Lower lobe of right lung (tissue), 2 donors: ENCODE results near the gene ANAPC1. TPM values are rescaled to one million over a fixed set of nuclear protein-coding genes. Genes with fewer than 3 reads are reported as not detected.
A peak's percentile ranks its signal among the peaks of the same experiment; 100 is the strongest.
"Not testable (repeated sequence)": the region's sequence is repeated elsewhere in the genome, so short reads cannot be mapped to it uniquely, and the experiment has no call there.

Experiments used
- ATAC-seq, 2 donors: fragments of 200-7000 bp; cut with Tn5 transposase; one replicate each; pipeline ENCODE4 v1.9.1; 2020 to 2022; ENCODE audit warnings: mild to moderate bottlenecking in 2 of 2, moderate library complexity in 2 of 2
- DNase-seq: peaks from one replicate; pipeline ENCODE4 v3.0.0-alpha.2; 2020
- H3K27ac ChIP-seq: fragments of 200-600 bp; one replicate; pipeline ENCODE4 v1.8.0; 2022
- H3K27me3 ChIP-seq: fragments of 200-600 bp; one replicate; pipeline ENCODE4 v1.8.0; 2022; ENCODE audit warnings: low read depth
- H3K36me3 ChIP-seq: fragments of 200-600 bp; one replicate; pipeline ENCODE4 v1.8.0; 2022; ENCODE audit warnings: mild to moderate bottlenecking
- H3K4me1 ChIP-seq: fragments of 200-600 bp; one replicate; pipeline ENCODE4 v1.8.0; 2022
- H3K4me3 ChIP-seq: fragments of 200-600 bp; one replicate; pipeline ENCODE4 v1.8.0; 2022; ENCODE audit warnings: mild to moderate bottlenecking
- H3K9me3 ChIP-seq: fragments of 200-600 bp; one replicate; pipeline ENCODE4 v1.8.0; 2022
- CTCF ChIP-seq: fragments of 200-600 bp; IDR thresholded peaks from one replicate; pipeline ENCODE4 v1.8.0; 2022; ENCODE audit warnings: antibody characterized with exemption, mild to moderate bottlenecking
- intact Hi-C: fragments of 100-400 bp; cut with DNase I; formaldehyde crosslinking; loops from one replicate; pipeline ENCODE4 v1.11.0; 2022
- total RNA-seq: library from RNA; stranded (reverse); fragmentation: NEBNext Ultra II Directional; extraction: Animal tissue kit (Norgen Biotek cat#: 25700); gene quantifications from one replicate; pipeline ENCODE4 v1.2.1, GENCODE V29; 2021
- donor health status: DM: no; HTN: yes; CAD: no; lungs with severe emphysema.

The ANAPC1 gene
- total RNA-seq, 1 donor from 2014 or later, result 32.2 TPM

DNA sequence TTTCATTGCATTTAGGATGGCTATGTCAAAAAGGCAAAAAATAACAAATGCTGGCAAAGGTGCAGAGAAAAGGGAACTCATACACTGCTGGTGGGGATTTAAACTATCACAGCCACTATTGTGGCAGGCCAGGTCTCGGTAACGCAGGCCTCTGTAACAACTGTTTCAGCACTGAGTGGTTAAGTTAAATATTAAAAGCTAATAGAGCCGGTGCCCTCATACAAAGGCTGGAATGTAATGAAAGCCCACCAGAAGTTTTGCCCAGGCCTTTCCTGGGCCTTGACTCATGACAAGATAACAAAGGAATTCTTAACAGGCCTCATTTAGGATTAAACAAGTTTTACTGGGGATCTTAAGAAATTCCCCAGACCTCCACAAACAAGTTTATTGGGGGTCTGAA is 25.1 kb upstream of the ANAPC1 start:
- no peak for TF ChIP-seq CTCF

DNA sequence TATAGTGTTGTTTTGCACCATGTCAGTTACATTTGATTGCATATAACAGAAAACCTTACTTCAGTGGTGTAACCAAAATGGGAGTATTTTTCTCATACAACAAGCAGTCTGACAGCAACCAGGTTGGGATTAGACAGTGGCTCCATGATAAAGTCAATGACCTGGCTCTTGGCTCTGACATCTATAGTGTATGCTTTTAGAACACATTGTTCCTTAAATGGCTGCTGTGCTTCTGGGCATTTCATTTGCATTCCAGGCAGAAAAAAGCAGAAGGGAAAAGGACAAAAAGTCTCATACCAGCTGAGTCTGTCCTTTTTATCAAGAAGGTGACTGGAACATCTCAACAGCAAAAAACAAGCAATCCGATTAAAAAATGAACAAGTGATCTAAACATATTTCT is 24.6 kb upstream of the ANAPC1 start:
- H3K9me3 ChIP-seq, result no peaks in the 10 kb centered on the region
- H3K27ac ChIP-seq, result peak overlapping the region; percentile 7
- H3K4me3 ChIP-seq, result no peak overlapping the region
- ATAC-seq (no peak), DNase-seq (no peak)
- intact Hi-C loops, result no loop called here
- no peaks in the 10 kb centered on the region for H3K27me3 ChIP-seq
- no peaks in the 10 kb centered on the region for H3K36me3 ChIP-seq
- no peak for TF ChIP-seq CTCF
- peaks cover 72% of the 10 kb centered on the region for H3K4me1 ChIP-seq

More for the DNA sequence above, 25.1 kb upstream of the ANAPC1 start:
- Histone ChIP-seq H3K27me3 (no peaks in the 10 kb centered on the region), H3K9me3 (no peaks in the 10 kb centered on the region), H3K27ac (no peak overlapping the region), H3K4me3 (no peak overlapping the region), H3K36me3 (no peaks in the 10 kb centered on the region), H3K4me1 (peaks cover 67% of the 10 kb centered on the region)
- ATAC-seq (no peak), DNase-seq (no peak)
- intact Hi-C loops, result no loop called here

DNA sequence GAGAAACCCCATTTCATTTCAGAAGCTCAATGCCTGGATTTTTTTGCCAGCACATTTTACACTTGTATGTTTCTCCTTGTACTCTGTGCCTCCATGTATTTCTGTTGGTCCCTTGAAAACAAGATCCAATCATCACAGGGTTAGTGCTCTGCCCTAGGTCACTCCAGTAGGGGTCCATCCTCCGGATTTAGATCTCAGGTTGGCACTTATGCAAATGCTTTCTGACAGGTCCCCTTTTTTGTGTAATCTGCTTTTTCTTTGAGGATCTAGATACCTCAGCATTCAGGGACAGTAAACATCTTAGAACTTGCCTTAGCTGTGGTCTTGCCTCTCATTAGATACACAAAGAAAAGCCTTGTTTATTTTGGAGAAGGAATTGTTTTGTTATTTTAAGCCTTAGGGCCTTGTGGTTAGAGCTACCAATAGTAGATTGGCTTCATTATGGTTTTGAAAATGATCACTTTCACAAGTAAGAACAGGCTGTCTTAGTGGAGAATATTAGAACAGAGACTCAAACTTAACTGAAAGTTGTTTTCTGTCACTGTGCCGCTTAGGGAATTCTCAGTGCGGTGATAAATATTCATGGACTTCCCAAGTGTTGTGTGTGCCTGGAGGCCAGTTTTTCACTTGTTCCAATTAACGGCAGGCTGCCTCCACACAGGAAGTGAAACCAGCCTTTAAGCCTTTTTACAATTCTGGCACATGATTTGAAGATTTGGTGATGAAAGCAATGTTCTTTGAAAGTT is 22.2 kb upstream of the ANAPC1 start:
- peak in 1 of 2 donors; percentile 58 for ATAC-seq
- DNase-seq, result no peak
- no peaks in the 10 kb centered on the region for H3K27me3 ChIP-seq
- no peak for TF ChIP-seq CTCF
- intact Hi-C loops, result no loop called here
- no peak overlapping the region for H3K4me3 ChIP-seq
- no peaks in the 10 kb centered on the region for H3K36me3 ChIP-seq
- H3K9me3 ChIP-seq, result no peaks in the 10 kb centered on the region
- peak overlapping the region; percentile 66 for H3K27ac ChIP-seq
- H3K4me1 ChIP-seq, result peaks cover 70% of the 10 kb centered on the region

- H3K27ac ChIP-seq, result peak overlapping the region; percentile 66
- intact Hi-C loops, DNase-seq: not testable (repeated sequence)
These were observed 21.5 kb upstream of the ANAPC1 start for GRCh38 chr2:111905475-111905869.

DNA sequence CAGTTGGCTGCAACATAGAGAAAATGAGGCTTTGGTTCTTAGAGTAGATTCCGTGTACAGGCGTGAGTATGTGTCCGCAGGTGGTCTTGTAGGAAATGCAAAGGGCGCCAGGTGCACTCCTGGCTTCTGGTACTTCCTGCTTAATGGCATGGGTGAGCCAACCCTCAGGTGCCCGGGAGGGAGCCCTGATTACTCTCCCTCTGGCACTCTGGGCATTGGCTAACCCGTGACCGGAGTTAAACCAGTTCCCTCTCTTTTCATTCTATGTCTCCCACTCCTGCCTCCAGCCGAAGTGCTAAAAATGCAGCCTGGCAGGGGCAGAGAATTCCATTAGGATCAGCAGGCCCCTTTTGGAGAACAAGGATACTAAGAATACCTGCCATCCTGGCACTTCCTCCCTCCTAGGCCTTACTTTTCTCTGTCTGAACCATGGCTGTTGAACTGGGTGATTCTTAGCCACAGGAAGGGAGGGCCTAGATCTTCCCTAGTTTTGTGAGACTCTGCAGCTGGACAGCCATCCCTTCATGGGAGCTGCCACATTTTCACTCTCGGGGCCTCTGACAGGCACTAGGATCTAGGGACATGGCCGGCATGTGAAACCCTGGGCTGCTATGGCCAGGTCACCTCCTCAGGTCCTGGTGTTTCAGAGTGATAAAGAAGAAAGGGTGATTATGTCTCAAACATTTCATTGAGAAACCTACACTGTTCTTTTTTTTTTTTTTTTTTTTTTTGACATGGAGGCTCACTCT is 20.9 kb upstream of the ANAPC1 start:
- peaks cover 70% of the 10 kb centered on the region for H3K4me1 ChIP-seq
- TF ChIP-seq CTCF, result no peak
- peak overlapping the region; percentile 31 for H3K27ac ChIP-seq
- intact Hi-C loops, result no loop called here
- DNase-seq, result no peak
- ATAC-seq, result peak in 1 of 2 donors; percentile 39
- H3K36me3 ChIP-seq, result no peaks in the 10 kb centered on the region
- H3K4me3 ChIP-seq, result no peak overlapping the region
- no peaks in the 10 kb centered on the region for H3K9me3 ChIP-seq
- no peaks in the 10 kb centered on the region for H3K27me3 ChIP-seq

More at GRCh38 chr2:111905475-111905869, 21.5 kb upstream of the ANAPC1 start:
- H3K9me3 ChIP-seq, H3K4me3 ChIP-seq, H3K36me3 ChIP-seq, ATAC-seq, H3K27me3 ChIP-seq: not testable (repeated sequence)
- H3K4me1 ChIP-seq, result peaks cover 70% of the 10 kb centered on the region

DNA sequence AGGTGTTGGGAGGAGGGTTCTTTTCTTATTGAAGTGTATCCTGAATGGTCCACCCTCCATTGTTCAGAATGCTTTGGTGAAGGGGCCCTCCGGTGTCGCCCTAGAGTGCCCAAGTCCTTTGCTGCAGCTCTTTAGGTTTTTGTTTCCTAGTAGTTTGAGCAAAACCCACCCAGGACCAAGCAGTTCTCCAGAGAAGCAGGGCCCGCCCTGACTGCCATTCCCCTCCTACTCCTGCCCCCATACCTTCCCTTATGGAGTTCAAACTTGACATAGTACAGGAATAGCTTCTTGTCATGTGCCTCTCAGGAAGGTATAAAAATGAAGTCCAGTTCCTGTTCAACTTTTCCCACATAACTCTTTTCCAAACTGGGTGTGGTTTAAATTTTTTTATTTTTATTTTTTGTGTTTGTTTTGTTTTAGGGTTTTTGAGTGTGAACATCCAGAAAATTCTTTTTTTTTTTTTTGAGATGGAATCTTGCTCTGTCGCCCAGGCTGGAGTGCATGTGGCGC is 20.0 kb upstream of the ANAPC1 start:
- H3K9me3 ChIP-seq, result no peaks in the 10 kb centered on the region
- H3K27me3 ChIP-seq, result no peaks in the 10 kb centered on the region
- DNase-seq, result no peak
- ATAC-seq, result no peak
- no peak overlapping the region for H3K27ac ChIP-seq
- no peaks in the 10 kb centered on the region for H3K36me3 ChIP-seq
- no peak for TF ChIP-seq CTCF
- intact Hi-C loops, result no loop called here
- peaks cover 68% of the 10 kb centered on the region for H3K4me1 ChIP-seq
- H3K4me3 ChIP-seq, result no peak overlapping the region
